ENCODE results near the gene ZNF771.

ZNF771 gene

GRCh38 chr16:30437511-30438046 is 30.2 kb downstream of the ZNF771 start:
- Histone ChIP-seq H3K4me1 (ENCODE audit: control insufficient read depth, insufficient read depth, low read length) (no peaks in the 10 kb centered on the region), H3K27ac (ENCODE audit: insufficient read depth, low read depth, low read length, poor library complexity, severe bottlenecking) (no peak overlapping the region), H3K4me3 (ENCODE audit: insufficient read depth, low read depth, low read length) (no peak overlapping the region), H3K36me3 (ENCODE audit: control insufficient read depth, insufficient read depth, low read length) (no peaks in the 10 kb centered on the region), H3K9me3 (ENCODE audit: control insufficient read depth, low read length) (no peaks in the 10 kb centered on the region), H3K27me3 (ENCODE audit: control insufficient read depth, insufficient read depth, low read length, poor library complexity, severe bottlenecking) (peaks cover 5% of the 10 kb centered on the region)
- WGBS, 2 experiments, result 75 to 82% methylated on average over 3 of the region's 3 CpGs

- peaks cover 3% of the 10 kb centered on the region for H3K36me3 ChIP-seq (ENCODE audit: control insufficient read depth, insufficient read depth, low read length)
- 88 to 96% methylated on average over 5 of the region's 5 CpGs for WGBS, 2 experiments
- no peaks in the 10 kb centered on the region for H3K9me3 ChIP-seq (ENCODE audit: control insufficient read depth, low read length)
- H3K4me3 ChIP-seq (ENCODE audit: insufficient read depth, low read depth, low read length), result no peak overlapping the region
- no peaks in the 10 kb centered on the region for H3K4me1 ChIP-seq (ENCODE audit: control insufficient read depth, insufficient read depth, low read length)
- H3K27me3 ChIP-seq (ENCODE audit: control insufficient read depth, insufficient read depth, low read length, poor library complexity, severe bottlenecking), result peaks cover under 1% of the 10 kb centered on the region
- no peak overlapping the region for H3K27ac ChIP-seq (ENCODE audit: insufficient read depth, low read depth, low read length, poor library complexity, severe bottlenecking)
Observed at GRCh38 chr16:30438835-30439234, 31.4 kb downstream of the ZNF771 start.

GRCh38 chr16:30439720-30440348 is 32.4 kb downstream of the ZNF771 start:
- Histone ChIP-seq H3K27ac (ENCODE audit: insufficient read depth, low read depth, low read length, poor library complexity, severe bottlenecking) (no peak overlapping the region), H3K4me1 (ENCODE audit: control insufficient read depth, insufficient read depth, low read length) (peaks cover 3% of the 10 kb centered on the region), H3K27me3 (ENCODE audit: control insufficient read depth, insufficient read depth, low read length, poor library complexity, severe bottlenecking) (no peaks in the 10 kb centered on the region), H3K9me3 (ENCODE audit: control insufficient read depth, low read length) (no peaks in the 10 kb centered on the region), H3K36me3 (ENCODE audit: control insufficient read depth, insufficient read depth, low read length) (peaks cover 8% of the 10 kb centered on the region), H3K4me3 (ENCODE audit: insufficient read depth, low read depth, low read length) (no peak overlapping the region)
- WGBS, 2 experiments, result 85 to 91% methylated on average over 4 to 5 of the region's 6 CpGs

GRCh38 chr16:30443631-30444030 is 36.2 kb downstream of the ZNF771 start:
- 96 to 100% methylated on average over 2 of the region's 2 CpGs for WGBS, 2 experiments
- no peaks in the 10 kb centered on the region for H3K27me3 ChIP-seq (ENCODE audit: control insufficient read depth, insufficient read depth, low read length, poor library complexity, severe bottlenecking)

GRCh38 chr16:30444231-30445148 is 37.1 kb downstream of the ZNF771 start:
- Histone ChIP-seq H3K4me1 (ENCODE audit: control insufficient read depth, insufficient read depth, low read length) (peaks cover 7% of the 10 kb centered on the region), H3K36me3 (ENCODE audit: control insufficient read depth, insufficient read depth, low read length) (peaks cover 8% of the 10 kb centered on the region), H3K9me3 (ENCODE audit: control insufficient read depth, low read length) (no peaks in the 10 kb centered on the region), H3K27ac (ENCODE audit: insufficient read depth, low read depth, low read length, poor library complexity, severe bottlenecking) (no peak overlapping the region), H3K27me3 (ENCODE audit: control insufficient read depth, insufficient read depth, low read length, poor library complexity, severe bottlenecking) (no peaks in the 10 kb centered on the region), H3K4me3 (ENCODE audit: insufficient read depth, low read depth, low read length) (peak overlapping the region; percentile 73)
- 95 to 96% methylated on average over 29 of the region's 29 CpGs for WGBS, 2 experiments

More at GRCh38 chr16:30443631-30444030, 36.2 kb downstream of the ZNF771 start:
- no peaks in the 10 kb centered on the region for H3K9me3 ChIP-seq (ENCODE audit: control insufficient read depth, low read length)
- H3K27ac ChIP-seq (ENCODE audit: insufficient read depth, low read depth, low read length, poor library complexity, severe bottlenecking), result no peak overlapping the region
- H3K36me3 ChIP-seq (ENCODE audit: control insufficient read depth, insufficient read depth, low read length), result peaks cover 8% of the 10 kb centered on the region
- H3K4me1 ChIP-seq (ENCODE audit: control insufficient read depth, insufficient read depth, low read length), result peaks cover 7% of the 10 kb centered on the region
- no peak overlapping the region for H3K4me3 ChIP-seq (ENCODE audit: insufficient read depth, low read depth, low read length)

GRCh38 chr16:30445149-30445407 is 37.7 kb downstream of the ZNF771 start:
- 51 to 53% methylated on average over 11 of the region's 11 CpGs for WGBS, 2 experiments
- Histone ChIP-seq H3K36me3 (ENCODE audit: control insufficient read depth, insufficient read depth, low read length) (peaks cover 8% of the 10 kb centered on the region), H3K9me3 (ENCODE audit: control insufficient read depth, low read length) (no peaks in the 10 kb centered on the region), H3K4me3 (ENCODE audit: insufficient read depth, low read depth, low read length) (peak overlapping the region; percentile 73), H3K27me3 (ENCODE audit: control insufficient read depth, insufficient read depth, low read length, poor library complexity, severe bottlenecking) (no peaks in the 10 kb centered on the region), H3K27ac (ENCODE audit: insufficient read depth, low read depth, low read length, poor library complexity, severe bottlenecking) (no peak overlapping the region), H3K4me1 (ENCODE audit: control insufficient read depth, insufficient read depth, low read length) (peaks cover 7% of the 10 kb centered on the region)

GRCh38 chr16:30445408-30446202 is 38.2 kb downstream of the ZNF771 start, which contains the start of gene SEPHS2:
SEPHS2 (minus strand) TSS chr16:30445874; CDS start chr16:30445727, 147 bp downstream.
- WGBS, 2 experiments, result 3% methylated on average over 59 of the region's 59 CpGs
- peak within 1 kb of the TSS; percentile 65 for H3K27ac ChIP-seq (ENCODE audit: insufficient read depth, low read depth, low read length, poor library complexity, severe bottlenecking)

GRCh38 chr16:30446203-30446595 is 38.8 kb downstream of the ZNF771 start:
- no peaks in the 10 kb centered on the region for H3K9me3 ChIP-seq (ENCODE audit: control insufficient read depth, low read length)
- peaks cover 8% of the 10 kb centered on the region for H3K36me3 ChIP-seq (ENCODE audit: control insufficient read depth, insufficient read depth, low read length)
- peaks cover 7% of the 10 kb centered on the region for H3K4me1 ChIP-seq (ENCODE audit: control insufficient read depth, insufficient read depth, low read length)
- H3K27ac ChIP-seq (ENCODE audit: insufficient read depth, low read depth, low read length, poor library complexity, severe bottlenecking), result no peak overlapping the region
- H3K4me3 ChIP-seq (ENCODE audit: insufficient read depth, low read depth, low read length), result peak overlapping the region; percentile 73
- H3K27me3 ChIP-seq (ENCODE audit: control insufficient read depth, insufficient read depth, low read length, poor library complexity, severe bottlenecking), result no peaks in the 10 kb centered on the region
- WGBS, 2 experiments, result 81 to 89% methylated on average over 9 to 10 of the region's 10 CpGs

More at GRCh38 chr16:30445408-30446202, 38.2 kb downstream of the ZNF771 start, which contains the start of gene SEPHS2:
- H3K27me3 ChIP-seq (ENCODE audit: control insufficient read depth, insufficient read depth, low read length, poor library complexity, severe bottlenecking), result no peaks in the 10 kb centered on the region
- peaks cover 8% of the 10 kb centered on the region for H3K36me3 ChIP-seq (ENCODE audit: control insufficient read depth, insufficient read depth, low read length)
- H3K4me1 ChIP-seq (ENCODE audit: control insufficient read depth, insufficient read depth, low read length), result peaks cover 7% of the 10 kb centered on the region
- no peaks in the 10 kb centered on the region for H3K9me3 ChIP-seq (ENCODE audit: control insufficient read depth, low read length)
- H3K4me3 ChIP-seq (ENCODE audit: insufficient read depth, low read depth, low read length), result peak within 1 kb of the TSS; percentile 73

GRCh38 chr16:30447512-30448226 is 40.3 kb downstream of the ZNF771 start:
- WGBS, 2 experiments, result 91% methylated on average over 12 of the region's 12 CpGs
- Histone ChIP-seq H3K27ac (ENCODE audit: insufficient read depth, low read depth, low read length, poor library complexity, severe bottlenecking) (no peak overlapping the region), H3K27me3 (ENCODE audit: control insufficient read depth, insufficient read depth, low read length, poor library complexity, severe bottlenecking) (no peaks in the 10 kb centered on the region), H3K4me1 (ENCODE audit: control insufficient read depth, insufficient read depth, low read length) (peaks cover 7% of the 10 kb centered on the region), H3K9me3 (ENCODE audit: control insufficient read depth, low read length) (no peaks in the 10 kb centered on the region), H3K36me3 (ENCODE audit: control insufficient read depth, insufficient read depth, low read length) (peaks cover 8% of the 10 kb centered on the region), H3K4me3 (ENCODE audit: insufficient read depth, low read depth, low read length) (no peak overlapping the region)

Data from ectodermal cell (in vitro differentiated cells).